Measurements from ENCODE around the gene DCX. TPM values are rescaled to one million over a fixed set of nuclear protein-coding genes. Genes with fewer than 3 reads are reported as not detected.

DCX gene
- total and polyA plus RNA-seq, 2 experiments from 2014 or later: 0.66 to 3.0 TPM

DNA sequence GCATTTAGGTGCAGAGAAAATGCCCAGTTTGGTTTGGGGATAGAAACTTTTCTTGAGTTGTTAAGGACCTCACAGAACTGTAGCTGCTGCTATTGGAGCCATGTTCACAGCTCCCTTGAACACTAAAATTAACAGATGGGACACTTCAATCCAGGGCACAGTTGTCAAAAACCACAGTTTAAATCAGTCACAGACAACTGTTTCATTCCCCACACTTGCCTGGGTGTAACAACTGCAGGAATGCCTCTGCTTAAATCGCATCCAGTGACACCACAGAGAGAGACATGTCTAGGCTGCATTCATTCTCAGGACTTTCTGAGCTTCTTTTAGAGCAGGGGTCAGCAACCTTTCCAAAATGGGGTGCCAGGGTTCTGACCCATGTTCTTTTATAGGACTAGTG lies 129.0 kb downstream of the DCX start (continued):
- TF ChIP-seq, protein P1, sequence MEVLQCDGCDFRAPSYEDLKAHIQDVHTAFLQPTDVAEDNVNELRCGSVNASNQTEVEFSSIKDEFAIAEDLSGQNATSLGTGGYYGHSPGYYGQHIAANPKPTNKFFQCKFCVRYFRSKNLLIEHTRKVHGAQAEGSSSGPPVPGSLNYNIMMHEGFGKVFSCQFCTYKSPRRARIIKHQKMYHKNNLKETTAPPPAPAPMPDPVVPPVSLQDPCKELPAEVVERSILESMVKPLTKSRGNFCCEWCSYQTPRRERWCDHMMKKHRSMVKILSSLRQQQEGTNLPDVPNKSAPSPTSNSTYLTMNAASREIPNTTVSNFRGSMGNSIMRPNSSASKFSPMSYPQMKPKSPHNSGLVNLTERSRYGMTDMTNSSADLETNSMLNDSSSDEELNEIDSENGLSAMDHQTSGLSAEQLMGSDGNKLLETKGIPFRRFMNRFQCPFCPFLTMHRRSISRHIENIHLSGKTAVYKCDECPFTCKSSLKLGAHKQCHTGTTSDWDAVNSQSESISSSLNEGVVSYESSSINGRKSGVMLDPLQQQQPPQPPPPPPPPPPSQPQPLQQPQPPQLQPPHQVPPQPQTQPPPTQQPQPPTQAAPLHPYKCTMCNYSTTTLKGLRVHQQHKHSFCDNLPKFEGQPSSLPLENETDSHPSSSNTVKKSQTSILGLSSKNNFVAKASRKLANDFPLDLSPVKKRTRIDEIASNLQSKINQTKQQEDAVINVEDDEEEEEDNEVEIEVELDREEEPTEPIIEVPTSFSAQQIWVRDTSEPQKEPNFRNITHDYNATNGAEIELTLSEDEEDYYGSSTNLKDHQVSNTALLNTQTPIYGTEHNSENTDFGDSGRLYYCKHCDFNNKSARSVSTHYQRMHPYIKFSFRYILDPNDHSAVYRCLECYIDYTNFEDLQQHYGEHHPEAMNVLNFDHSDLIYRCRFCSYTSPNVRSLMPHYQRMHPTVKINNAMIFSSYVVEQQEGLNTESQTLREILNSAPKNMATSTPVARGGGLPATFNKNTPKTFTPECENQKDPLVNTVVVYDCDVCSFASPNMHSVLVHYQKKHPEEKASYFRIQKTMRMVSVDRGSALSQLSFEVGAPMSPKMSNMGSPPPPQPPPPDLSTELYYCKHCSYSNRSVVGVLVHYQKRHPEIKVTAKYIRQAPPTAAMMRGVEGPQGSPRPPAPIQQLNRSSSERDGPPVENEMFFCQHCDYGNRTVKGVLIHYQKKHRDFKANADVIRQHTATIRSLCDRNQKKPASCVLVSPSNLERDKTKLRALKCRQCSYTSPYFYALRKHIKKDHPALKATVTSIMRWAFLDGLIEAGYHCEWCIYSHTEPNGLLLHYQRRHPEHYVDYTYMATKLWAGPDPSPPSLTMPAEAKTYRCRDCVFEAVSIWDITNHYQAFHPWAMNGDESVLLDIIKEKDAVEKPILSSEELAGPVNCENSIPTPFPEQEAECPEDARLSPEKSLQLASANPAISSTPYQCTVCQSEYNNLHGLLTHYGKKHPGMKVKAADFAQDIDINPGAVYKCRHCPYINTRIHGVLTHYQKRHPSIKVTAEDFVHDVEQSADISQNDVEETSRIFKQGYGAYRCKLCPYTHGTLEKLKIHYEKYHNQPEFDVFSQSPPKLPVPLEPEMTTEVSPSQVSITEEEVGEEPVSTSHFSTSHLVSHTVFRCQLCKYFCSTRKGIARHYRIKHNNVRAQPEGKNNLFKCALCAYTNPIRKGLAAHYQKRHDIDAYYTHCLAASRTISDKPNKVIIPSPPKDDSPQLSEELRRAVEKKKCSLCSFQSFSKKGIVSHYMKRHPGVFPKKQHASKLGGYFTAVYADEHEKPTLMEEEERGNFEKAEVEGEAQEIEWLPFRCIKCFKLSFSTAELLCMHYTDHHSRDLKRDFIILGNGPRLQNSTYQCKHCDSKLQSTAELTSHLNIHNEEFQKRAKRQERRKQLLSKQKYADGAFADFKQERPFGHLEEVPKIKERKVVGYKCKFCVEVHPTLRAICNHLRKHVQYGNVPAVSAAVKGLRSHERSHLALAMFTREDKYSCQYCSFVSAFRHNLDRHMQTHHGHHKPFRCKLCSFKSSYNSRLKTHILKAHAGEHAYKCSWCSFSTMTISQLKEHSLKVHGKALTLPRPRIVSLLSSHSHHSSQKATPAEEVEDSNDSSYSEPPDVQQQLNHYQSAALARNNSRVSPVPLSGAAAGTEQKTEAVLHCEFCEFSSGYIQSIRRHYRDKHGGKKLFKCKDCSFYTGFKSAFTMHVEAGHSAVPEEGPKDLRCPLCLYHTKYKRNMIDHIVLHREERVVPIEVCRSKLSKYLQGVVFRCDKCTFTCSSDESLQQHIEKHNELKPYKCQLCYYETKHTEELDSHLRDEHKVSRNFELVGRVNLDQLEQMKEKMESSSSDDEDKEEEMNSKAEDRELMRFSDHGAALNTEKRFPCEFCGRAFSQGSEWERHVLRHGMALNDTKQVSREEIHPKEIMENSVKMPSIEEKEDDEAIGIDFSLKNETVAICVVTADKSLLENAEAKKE (CRISPR knock-in tag; IDR thresholded peaks at IDR 0.05): no peak
- TF ChIP-seq NANOG (IDR thresholded peaks at IDR 0.05; ENCODE audit: borderline replicate concordance) (no peak), ZNF114 (CRISPR knock-in tag; IDR thresholded peaks at IDR 0.05) (no peak)

DNA sequence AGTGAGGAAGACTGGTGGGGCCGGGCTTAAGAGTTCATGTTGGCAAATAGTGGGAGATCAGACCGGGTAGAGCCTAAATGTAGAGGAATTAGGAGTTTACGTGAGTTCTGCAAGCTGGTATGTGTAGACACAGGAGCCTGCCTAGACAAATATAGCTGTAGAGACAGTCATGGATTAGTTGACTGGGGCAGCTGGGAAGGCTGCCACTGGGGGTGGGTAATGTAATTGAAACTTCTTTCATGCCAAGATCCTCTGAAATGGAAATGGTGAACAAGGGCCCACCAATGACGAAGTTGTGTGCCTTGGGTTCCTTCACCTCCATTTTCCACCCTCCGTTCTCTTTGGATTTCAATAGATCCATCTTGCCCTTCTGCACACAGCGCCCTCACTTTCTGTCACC lies 129.9 kb downstream of the DCX start:
- Mint-ChIP-seq H3K4me1 (no peaks in the 10 kb centered on the region), H3K9me3 (no peaks in the 10 kb centered on the region), H3K4me3 (no peak overlapping the region), H3K27ac (no peak overlapping the region), H3K27me3 (ENCODE audit: insufficient read depth, low read depth, poor library complexity) (no peaks in the 10 kb centered on the region), H3K36me3 (ENCODE audit: low read depth) (no peaks in the 10 kb centered on the region)
- no peaks in the 10 kb centered on the region for H3K9me2 ChIP-seq (ENCODE audit: insufficient read depth)
- TF ChIP-seq, protein P2, sequence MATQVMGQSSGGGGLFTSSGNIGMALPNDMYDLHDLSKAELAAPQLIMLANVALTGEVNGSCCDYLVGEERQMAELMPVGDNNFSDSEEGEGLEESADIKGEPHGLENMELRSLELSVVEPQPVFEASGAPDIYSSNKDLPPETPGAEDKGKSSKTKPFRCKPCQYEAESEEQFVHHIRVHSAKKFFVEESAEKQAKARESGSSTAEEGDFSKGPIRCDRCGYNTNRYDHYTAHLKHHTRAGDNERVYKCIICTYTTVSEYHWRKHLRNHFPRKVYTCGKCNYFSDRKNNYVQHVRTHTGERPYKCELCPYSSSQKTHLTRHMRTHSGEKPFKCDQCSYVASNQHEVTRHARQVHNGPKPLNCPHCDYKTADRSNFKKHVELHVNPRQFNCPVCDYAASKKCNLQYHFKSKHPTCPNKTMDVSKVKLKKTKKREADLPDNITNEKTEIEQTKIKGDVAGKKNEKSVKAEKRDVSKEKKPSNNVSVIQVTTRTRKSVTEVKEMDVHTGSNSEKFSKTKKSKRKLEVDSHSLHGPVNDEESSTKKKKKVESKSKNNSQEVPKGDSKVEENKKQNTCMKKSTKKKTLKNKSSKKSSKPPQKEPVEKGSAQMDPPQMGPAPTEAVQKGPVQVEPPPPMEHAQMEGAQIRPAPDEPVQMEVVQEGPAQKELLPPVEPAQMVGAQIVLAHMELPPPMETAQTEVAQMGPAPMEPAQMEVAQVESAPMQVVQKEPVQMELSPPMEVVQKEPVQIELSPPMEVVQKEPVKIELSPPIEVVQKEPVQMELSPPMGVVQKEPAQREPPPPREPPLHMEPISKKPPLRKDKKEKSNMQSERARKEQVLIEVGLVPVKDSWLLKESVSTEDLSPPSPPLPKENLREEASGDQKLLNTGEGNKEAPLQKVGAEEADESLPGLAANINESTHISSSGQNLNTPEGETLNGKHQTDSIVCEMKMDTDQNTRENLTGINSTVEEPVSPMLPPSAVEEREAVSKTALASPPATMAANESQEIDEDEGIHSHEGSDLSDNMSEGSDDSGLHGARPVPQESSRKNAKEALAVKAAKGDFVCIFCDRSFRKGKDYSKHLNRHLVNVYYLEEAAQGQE (IDR thresholded peaks at IDR 0.05; ENCODE audit: unreplicated experiment): no peak
- no peak for TF ChIP-seq STAT1 (IDR thresholded peaks at IDR 0.05; ENCODE audit: unreplicated experiment)
- ATAC-seq (no peak), DNase-seq (ENCODE audit: low spot score) (no peak)
- H3K79me2 ChIP-seq (replicated peaks; ENCODE audit: insufficient read depth): no peaks in the 10 kb centered on the region
- no peak overlapping the region for H3K4me2 ChIP-seq
- H3F3A ChIP-seq (replicated peaks; ENCODE audit: low read depth): no peaks in the 10 kb centered on the region
- no peak overlapping the region for H3K4me3 ChIP-seq
- no peaks in the 10 kb centered on the region for H4K20me1 ChIP-seq (replicated peaks; ENCODE audit: insufficient read depth)
- H3K27me3 ChIP-seq (ENCODE audit: insufficient read depth): no peaks in the 10 kb centered on the region
- no peaks in the 10 kb centered on the region for H3K4me1 ChIP-seq (ENCODE audit: insufficient read depth)
- no peak overlapping the region for H3K27ac ChIP-seq (ENCODE audit: low read depth)
- H2AFZ ChIP-seq: no peak overlapping the region
- H3K36me3 ChIP-seq (ENCODE audit: insufficient read depth): no peaks in the 10 kb centered on the region

Data from GM23338 (cell line).